Stimulated activated CD8-positive, alpha-beta memory T cell treated with anti-CD3 and anti-CD28 coated beads, Interleukin-7, amount 100 ng/mL, for 4 hours (primary cell): ENCODE results near the gene NRAS.

Source experiments
- DNase-seq, 2 donors: peaks; one replicate each; pipeline ENCODE4 v3.0.0-alpha.2; 2020; ENCODE audit warnings: low read depth in 2 of 2

The NRAS gene

DNA sequence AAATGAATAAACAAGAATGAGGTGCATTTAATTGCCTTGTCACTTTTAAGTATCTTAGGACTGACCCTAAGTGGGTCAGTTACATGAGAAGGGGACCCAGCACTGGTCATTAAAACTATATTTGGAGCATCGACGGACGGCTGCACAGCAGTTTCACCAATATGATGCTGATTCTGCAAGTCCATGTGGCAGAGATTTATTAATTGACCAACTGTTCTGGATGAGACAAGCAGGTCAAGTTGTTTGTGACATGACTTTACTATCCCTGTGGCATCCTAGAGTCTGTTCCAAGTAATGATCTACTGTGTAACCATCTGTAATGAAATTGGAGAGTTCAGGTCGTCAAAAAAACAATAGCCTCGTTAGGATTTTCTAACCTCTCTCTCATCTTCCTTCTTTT lies 30.7 kb downstream of the NRAS start:
- DNase-seq = no peak

- no peak for DNase-seq
These were observed 38.9 kb downstream of the NRAS start for GRCh38 chr1:114677691-114678090.

DNA sequence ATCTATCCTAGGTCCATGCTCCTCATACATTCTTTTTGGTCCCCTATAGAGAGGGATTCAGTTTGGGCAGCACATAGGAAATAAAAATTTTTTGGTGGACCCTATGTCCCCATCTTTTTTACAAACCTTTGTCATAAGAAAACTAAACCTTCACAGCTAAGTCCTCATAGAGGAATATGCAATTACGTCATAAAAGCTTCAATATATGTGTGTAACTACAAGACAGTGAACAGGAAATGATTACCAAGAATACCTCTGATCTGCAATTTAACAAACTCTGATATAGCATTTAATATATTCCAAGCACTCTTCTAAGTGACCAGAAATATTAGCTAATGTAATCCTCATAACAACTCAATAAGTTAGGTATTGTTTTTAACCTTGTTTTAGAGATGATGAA lies 40.5 kb downstream of the NRAS start:
- no peak for DNase-seq

GRCh38 chr1:114671939-114672275 lies 44.7 kb downstream of the NRAS start:
- DNase-seq = no peak

DNA sequence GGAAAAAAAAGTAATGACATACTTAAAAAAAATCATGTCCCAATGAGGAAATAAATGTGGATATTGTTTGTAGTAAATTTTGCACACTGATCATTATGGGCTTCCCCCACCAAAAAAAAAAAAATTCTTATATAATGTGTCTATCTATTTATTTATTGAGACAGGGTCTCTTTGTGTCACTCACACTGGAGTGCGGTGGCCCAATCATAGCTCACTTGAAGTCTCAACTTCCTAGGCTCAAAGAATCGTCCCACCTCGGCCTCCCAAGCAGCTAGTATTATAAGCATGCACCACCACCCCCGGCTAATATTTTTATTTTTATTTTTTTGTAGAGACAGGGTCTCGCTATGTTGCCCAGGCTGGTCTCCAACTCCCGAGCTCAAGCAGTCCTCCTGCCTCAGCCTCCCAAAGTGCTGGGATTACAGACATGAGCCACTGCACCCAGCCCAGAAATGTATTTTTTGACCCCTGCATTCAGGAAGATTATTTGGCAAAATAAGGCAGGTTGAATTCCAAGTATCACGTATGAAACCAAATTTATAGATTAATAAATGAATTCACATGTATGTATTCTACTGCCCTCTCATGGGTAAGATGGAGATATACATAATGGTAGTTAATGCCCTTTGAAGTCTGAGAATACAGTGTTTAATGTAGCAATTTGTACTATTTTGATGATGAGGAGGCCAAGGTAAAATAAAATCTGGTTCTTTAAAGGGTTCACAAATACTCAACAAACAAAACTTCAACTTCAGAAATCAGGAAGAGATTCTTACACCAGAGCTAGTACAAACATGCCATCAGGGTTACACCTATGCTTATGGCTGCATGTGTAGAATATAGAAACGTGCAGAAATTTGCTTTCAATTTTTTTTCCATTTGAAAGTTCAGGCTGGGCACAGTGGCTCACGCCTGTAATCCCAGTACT lies 45.3 kb downstream of the NRAS start:
- DNase-seq = no peak

DNA sequence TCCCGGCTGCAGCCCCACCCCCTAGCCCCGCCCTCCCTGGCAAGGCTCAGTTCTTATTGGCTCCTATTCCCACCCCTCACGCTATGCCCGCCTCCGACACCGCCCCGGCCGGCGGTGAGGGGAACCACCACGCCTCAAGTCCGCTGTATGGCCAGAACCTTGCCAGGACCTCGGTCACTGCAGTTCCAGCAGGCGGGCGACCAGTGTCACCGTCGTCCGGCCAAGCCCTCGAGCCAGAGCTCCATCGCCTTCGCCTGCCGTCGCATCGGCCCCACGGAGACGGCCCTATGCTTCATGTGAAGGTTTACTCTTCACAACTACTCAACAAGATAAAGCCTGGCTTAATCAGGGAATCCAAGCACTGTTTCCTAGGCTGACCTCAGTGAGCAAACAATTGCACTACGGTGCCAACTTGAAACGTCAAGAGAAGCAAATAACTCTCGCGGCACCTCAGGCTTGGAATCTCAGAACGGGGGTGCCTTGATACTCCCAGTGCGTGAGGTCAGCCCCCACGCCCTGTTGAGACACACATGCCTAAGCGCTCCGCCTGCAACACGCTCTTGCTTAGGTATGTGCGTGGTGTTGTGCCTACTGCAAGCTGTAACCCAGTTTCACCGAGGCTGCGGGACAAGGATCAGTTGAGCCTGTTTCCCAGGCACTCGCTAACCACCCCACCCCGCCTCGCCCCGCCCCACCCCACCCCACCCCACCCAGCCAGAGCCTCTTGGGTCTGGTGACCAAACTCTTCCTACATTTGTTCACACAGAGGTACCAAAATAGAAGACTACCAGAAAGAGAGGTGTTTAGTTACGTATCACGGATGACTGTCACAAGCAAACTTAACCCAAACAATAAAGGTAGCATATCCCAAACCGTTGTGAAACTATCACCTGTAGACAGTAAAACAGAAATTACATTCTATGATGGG lies 46.2 kb downstream of the NRAS start:
- DNase-seq = peak; percentile 76 to 82

DNA sequence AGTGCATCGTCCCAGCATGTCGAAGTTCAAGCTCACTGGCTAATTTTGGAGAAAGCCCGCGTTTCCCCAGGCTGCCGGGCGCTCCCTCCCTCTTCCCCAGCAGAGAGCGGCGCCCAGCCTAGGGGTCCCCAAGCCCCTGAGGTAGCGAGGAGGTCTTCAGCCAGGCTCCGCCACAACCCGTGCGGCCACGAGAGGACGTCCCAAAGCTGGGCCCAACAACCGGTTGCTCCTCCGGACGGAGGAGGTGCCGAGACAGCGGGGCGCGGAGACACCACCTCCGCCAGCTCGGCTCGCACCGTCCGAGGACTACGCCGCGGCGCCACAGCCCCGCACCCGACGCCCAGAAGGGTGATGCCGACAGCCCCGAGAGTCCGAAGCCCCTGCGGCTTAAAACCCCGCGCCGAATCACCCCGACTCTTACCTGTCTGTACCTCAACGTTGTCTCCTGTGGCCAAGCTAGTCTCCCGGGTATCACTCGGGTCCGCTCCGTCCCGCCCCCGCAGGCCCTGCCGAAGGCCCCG lies 46.9 kb downstream of the NRAS start, which contains the start of gene DENND2C:
Gene DENND2C, minus strand, starts transcription at position 488 of the 521 bp plus-strand sequence. CDS start 44,065 bp downstream, outside the sequence.
- no peak for DNase-seq

DNA sequence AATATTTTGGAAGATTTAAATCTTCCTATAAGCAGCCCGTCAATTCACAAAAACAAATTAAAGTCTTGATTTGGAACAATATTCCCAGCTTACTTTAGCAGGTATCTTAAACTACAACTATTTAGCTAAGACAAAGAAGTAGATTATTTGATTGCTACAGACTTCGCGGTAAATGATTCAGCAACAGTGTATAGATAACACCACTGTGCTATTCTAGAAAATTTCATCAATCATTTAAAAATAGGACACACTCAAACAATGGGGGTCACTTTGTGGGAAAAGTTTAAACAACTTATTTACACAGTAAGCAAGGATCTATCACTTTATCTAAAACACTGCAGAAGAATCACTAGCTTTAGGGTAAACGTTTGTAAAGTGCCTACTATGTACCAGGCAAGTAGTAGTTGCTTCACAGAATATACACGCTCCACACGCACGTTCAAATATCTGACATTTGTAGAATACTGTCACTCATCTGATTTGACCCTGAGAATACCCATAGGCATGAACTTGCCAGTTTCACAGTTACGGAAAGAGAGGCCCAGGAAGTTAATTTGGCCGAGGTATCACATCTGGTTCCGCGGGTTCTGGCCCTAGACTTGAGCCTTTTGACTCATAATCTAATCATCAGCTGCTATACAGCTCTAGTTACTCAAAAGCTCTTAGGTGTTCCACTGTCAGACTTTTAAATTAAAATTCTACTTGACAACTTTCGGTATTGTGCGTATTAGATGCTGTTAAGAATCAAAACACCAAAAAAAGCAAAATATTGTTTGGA lies 47.6 kb downstream of the NRAS start:
- DNase-seq = no peak

GRCh38 chr1:114668373-114668772 lies 48.2 kb downstream of the NRAS start:
- DNase-seq = no peak

- DNase-seq = no peak
These were observed 49.6 kb downstream of the NRAS start for GRCh38 chr1:114666954-114667353.

DNA sequence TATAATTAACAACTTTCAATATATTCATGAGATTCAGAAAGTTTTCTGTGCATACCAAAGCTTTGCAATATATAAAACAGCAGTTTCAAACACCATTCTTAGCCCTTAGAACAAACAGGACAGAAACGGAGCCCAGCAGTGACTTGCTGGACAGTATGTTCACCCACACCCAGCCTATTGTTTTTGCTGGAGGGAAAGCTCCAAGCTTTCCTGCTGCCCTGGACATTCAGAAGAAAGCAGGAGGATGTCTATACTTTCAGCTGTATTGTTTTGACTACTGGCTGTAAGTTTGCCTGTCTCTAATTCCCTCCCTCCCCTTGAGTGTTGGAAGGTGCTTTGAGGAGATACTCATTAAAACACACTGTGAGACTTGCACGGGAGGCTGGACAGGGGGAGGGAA lies 56.3 kb downstream of the NRAS start:
- DNase-seq = no peak
